HG03460 (cell line): ENCODE measurements around the gene OR51B2.
"Not testable (repeated sequence)": the region's sequence is repeated elsewhere in the genome, so short reads cannot be mapped to it uniquely, and the experiment has no call there.

Experiments
- ATAC-seq: cut with Tn5 transposase; IDR thresholded peaks from one replicate; pipeline ENCODE4 v1.9.1; 2021; ENCODE audit not compliant: unreplicated experiment

OR51B2 gene

GRCh38 chr11:5324197-5324596, at the start of gene OR51B2:
Gene OR51B2, minus strand, starts transcription at chr11:5324297. Its CDS starts 0 bp downstream, at chr11:5324297.
- ATAC-seq: no peak

GRCh38 chr11:5369789-5370188, 45.7 kb upstream of the OR51B2 start:
- ATAC-seq: peak; percentile 58

GRCh38 chr11:5368502-5369043, 44.5 kb upstream of the OR51B2 start:
- peak; percentile 41 for ATAC-seq

- ATAC-seq: no peak
Measured at GRCh38 chr11:5367448-5368074, 43.5 kb upstream of the OR51B2 start.

GRCh38 chr11:5366856-5367255, 42.8 kb upstream of the OR51B2 start:
- no peak for ATAC-seq

GRCh38 chr11:5366365-5366764, 42.3 kb upstream of the OR51B2 start:
- ATAC-seq: not testable (repeated sequence)

GRCh38 chr11:5364214-5364613, 40.1 kb upstream of the OR51B2 start:
- no peak for ATAC-seq

GRCh38 chr11:5363679-5364078, 39.6 kb upstream of the OR51B2 start:
- no peak for ATAC-seq

- no peak for ATAC-seq
Measured at GRCh38 chr11:5362017-5362625, 38.0 kb upstream of the OR51B2 start.

- ATAC-seq: not testable (repeated sequence)
Measured at GRCh38 chr11:5356031-5356430, 31.9 kb upstream of the OR51B2 start.

- no peak for ATAC-seq
Measured at GRCh38 chr11:5351208-5351607, 27.1 kb upstream of the OR51B2 start, which contains the start of gene OR51B6. Gene OR51B6, plus strand, starts transcription at chr11:5351508. Its CDS starts 0 bp downstream, at chr11:5351508.

- ATAC-seq: no peak
Measured at GRCh38 chr11:5349550-5349949, 25.5 kb upstream of the OR51B2 start.

- ATAC-seq: no peak
Measured at GRCh38 chr11:5348551-5349194, 24.6 kb upstream of the OR51B2 start.

- ATAC-seq: no peak
Measured at GRCh38 chr11:5345831-5346230, 21.7 kb upstream of the OR51B2 start.

- no peak for ATAC-seq
Measured at GRCh38 chr11:5343474-5344335, 19.6 kb upstream of the OR51B2 start, which contains the start of gene OR51B5. Gene OR51B5, minus strand, starts transcription at chr11:5343524. Its CDS starts 0 bp downstream, at chr11:5343524.

- peak; percentile 81 for ATAC-seq
Measured at GRCh38 chr11:5339771-5340322, 15.8 kb upstream of the OR51B2 start.

GRCh38 chr11:5337253-5337652, 13.2 kb upstream of the OR51B2 start:
- not testable (repeated sequence) for ATAC-seq

- no peak for ATAC-seq
Measured at GRCh38 chr11:5336331-5336730, 12.2 kb upstream of the OR51B2 start.

GRCh38 chr11:5335170-5335569, 11.1 kb upstream of the OR51B2 start:
- no peak for ATAC-seq

GRCh38 chr11:5317292-5317691, 6.8 kb downstream of the OR51B2 start:
- ATAC-seq: no peak
